Gastroesophageal sphincter (tissue), 4 donors: ENCODE results near the gene RAD51B. TPM values are rescaled to one million over a fixed set of nuclear protein-coding genes. Genes with fewer than 3 reads are reported as not detected.

Experiments used
- ATAC-seq: fragments of 150-250 bp; one replicate; pipeline ENCODE4 v1.9.1; 2016; ENCODE audit warnings: mild to moderate bottlenecking, moderate library complexity
- H3K27ac ChIP-seq, 4 donors: fragments of 200-600 bp; sonication (generic) in 3 of 4; 1 replicate in 3 of 4; 2 replicates in 1 of 4; pipeline ENCODE4 v1.5.1; 2016 to 2019
- H3K27me3 ChIP-seq: fragments of 200-600 bp; sonication (generic); one replicate; pipeline ENCODE4 v1.5.1; 2019
- H3K36me3 ChIP-seq, 2 donors: fragments of 200-600 bp; sonication (generic); one replicate each; pipeline ENCODE4 v1.5.1; 2019; ENCODE audit warnings: control low read depth in 1 of 2
- H3K4me1 ChIP-seq, 3 donors: fragments of 200-600 bp; sonication (generic); 1 replicate in 2 of 3; 2 replicates in 1 of 3; pipeline ENCODE4 v1.5.1; 2016 to 2019; ENCODE audit warnings: control low read depth in 2 of 3
- H3K4me3 ChIP-seq, 2 donors: fragments of 200-600 bp; sonication (generic); one replicate each; pipeline ENCODE4 v1.5.1; 2019; ENCODE audit warnings: mild to moderate bottlenecking in 1 of 2, moderate library complexity in 1 of 2
- H3K9me3 ChIP-seq, 3 donors: fragments of 200-600 bp; sonication (generic); one replicate each; pipeline ENCODE4 v1.5.1; 2017 to 2019; ENCODE audit warnings: control low read depth in 2 of 3
- EP300 ChIP-seq: sonication (generic); formaldehyde crosslinking; IDR thresholded peaks from one replicate; pipeline ENCODE4 v1.6.1; 2017; ENCODE audit warnings: antibody characterized with exemption, mild to moderate bottlenecking
- POLR2A ChIP-seq, 2 donors: fragments of 450-650 bp; IDR thresholded peaks; one replicate each; pipeline ENCODE4 v1.6.1; 2017; ENCODE audit warnings: antibody characterized with exemption in 2 of 2, mild to moderate bottlenecking in 2 of 2, moderate library complexity in 1 of 2
- POLR2AphosphoS5 ChIP-seq: sonication (generic); formaldehyde crosslinking; IDR thresholded peaks from one replicate; pipeline ENCODE4 v1.6.1; 2017; ENCODE audit warnings: antibody characterized with exemption
- WGBS, 2 donors: methylation state at CpG; one replicate each; pipeline ENCODE4 v1.1.5; 2018; ENCODE audit warnings: low coverage in 1 of 2; 5-methylcytosine and 5-hydroxymethylcytosine counted together
- total RNA-seq, 4 donors: library from RNA; depleted of rRNA; stranded (reverse); fragments of >200 nt; gene quantifications; one replicate each; pipeline ENCODE4 v1.1.0, GENCODE V29; 2016
- TF ChIP-seq, protein P1 (sequence below), 4 experiments: fragments of 200-600 bp in 2 of 4; fragments of 450-650 bp in 2 of 4; sonication (generic) in 1 of 4; IDR thresholded peaks; one replicate each; pipeline ENCODE4 v1.5.1; 2017 to 2019; ENCODE audit warnings: antibody characterized with exemption in 4 of 4, mild to moderate bottlenecking in 2 of 4, moderate library complexity in 2 of 4

Gene RAD51B
- total RNA-seq, 4 donors from 2014 or later: 5.1 to 7.0 (median 6.0) TPM

GRCh38 chr14:68034896-68035295 is 215.3 kb downstream of the RAD51B start:
- no peaks in the 10 kb centered on the region for H3K27me3 ChIP-seq
- H3K4me3 ChIP-seq: no peak overlapping the region
- no peaks in the 10 kb centered on the region for H3K36me3 ChIP-seq
- peaks cover 0 to 46% (median 8%) of the 10 kb centered on the region in 3 donors for H3K4me1 ChIP-seq
- H3K9me3 ChIP-seq: peaks cover 0 to 7% (median 0%) of the 10 kb centered on the region in 3 donors
- peak overlapping the region in 3 of 4 donors; percentile 78 to 91 (median 84) for H3K27ac ChIP-seq
- ATAC-seq: no peak
- 61 to 80% methylated on average over 2 of the region's 2 CpGs for WGBS, 2 donors
- no peak for TF ChIP-seq EP300
- TF ChIP-seq, protein P1, sequence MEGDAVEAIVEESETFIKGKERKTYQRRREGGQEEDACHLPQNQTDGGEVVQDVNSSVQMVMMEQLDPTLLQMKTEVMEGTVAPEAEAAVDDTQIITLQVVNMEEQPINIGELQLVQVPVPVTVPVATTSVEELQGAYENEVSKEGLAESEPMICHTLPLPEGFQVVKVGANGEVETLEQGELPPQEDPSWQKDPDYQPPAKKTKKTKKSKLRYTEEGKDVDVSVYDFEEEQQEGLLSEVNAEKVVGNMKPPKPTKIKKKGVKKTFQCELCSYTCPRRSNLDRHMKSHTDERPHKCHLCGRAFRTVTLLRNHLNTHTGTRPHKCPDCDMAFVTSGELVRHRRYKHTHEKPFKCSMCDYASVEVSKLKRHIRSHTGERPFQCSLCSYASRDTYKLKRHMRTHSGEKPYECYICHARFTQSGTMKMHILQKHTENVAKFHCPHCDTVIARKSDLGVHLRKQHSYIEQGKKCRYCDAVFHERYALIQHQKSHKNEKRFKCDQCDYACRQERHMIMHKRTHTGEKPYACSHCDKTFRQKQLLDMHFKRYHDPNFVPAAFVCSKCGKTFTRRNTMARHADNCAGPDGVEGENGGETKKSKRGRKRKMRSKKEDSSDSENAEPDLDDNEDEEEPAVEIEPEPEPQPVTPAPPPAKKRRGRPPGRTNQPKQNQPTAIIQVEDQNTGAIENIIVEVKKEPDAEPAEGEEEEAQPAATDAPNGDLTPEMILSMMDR (IDR thresholded peaks at IDR 0.05): no peak
- TF ChIP-seq POLR2A (IDR thresholded peaks at IDR 0.05): no peak
- TF ChIP-seq POLR2AphosphoS5: no peak

GRCh38 chr14:68036202-68036601 is 216.6 kb downstream of the RAD51B start:
- Histone ChIP-seq H3K9me3 (no peaks in the 10 kb centered on the region), H3K4me1 (peaks cover 0 to 52% (median 8%) of the 10 kb centered on the region in 3 donors), H3K4me3 (no peak overlapping the region), H3K27me3 (no peaks in the 10 kb centered on the region), H3K27ac (peak overlapping the region; percentile 70 to 91 (median 81)), H3K36me3 (no peaks in the 10 kb centered on the region)
- TF ChIP-seq POLR2A (IDR thresholded peaks at IDR 0.05) (no peak), EP300 (peak; percentile 77), POLR2AphosphoS5 (peak; percentile 93)
- TF ChIP-seq, protein P1 (IDR thresholded peaks at IDR 0.05): no peak
- ATAC-seq: peak; percentile 90
- WGBS, 2 donors: 21 to 37% methylated on average over 6 of the region's 6 CpGs

DNA sequence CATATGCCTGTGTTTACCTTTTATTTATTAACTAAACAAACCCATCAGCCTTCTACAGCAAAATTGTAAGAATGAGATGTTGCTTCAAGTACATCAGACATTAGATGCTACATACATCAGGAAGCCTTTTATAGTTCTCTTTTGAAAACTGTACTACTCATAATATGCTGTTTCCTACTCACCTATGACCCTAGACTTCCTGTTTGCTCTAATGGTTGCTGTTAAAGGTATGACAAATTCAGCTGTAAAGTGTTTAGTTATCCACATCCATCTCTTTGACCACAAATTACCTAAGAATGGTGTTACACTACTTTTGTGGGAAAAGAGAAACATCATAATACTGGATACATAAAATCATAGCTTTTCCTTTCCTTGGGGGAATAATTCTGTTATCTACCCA is 220.0 kb downstream of the RAD51B start:
- Histone ChIP-seq H3K4me1 (peaks cover 10 to 70% (median 32%) of the 10 kb centered on the region in 3 donors), H3K27me3 (no peaks in the 10 kb centered on the region), H3K9me3 (no peaks in the 10 kb centered on the region), H3K27ac (peak overlapping the region in 3 of 4 donors; percentile 27 to 91 (median 84)), H3K36me3 (no peaks in the 10 kb centered on the region), H3K4me3 (no peak overlapping the region)
- ATAC-seq: no peak
- TF ChIP-seq POLR2A (IDR thresholded peaks at IDR 0.05) (no peak), POLR2AphosphoS5 (no peak), EP300 (no peak)
- TF ChIP-seq, protein P1 (IDR thresholded peaks at IDR 0.05): no peak

- WGBS, 2 donors: 71 to 91% methylated on average over 5 of the region's 6 CpGs
- ATAC-seq: no peak
- no peaks in the 10 kb centered on the region for H3K9me3 ChIP-seq
- no peaks in the 10 kb centered on the region for H3K36me3 ChIP-seq
- H3K4me3 ChIP-seq: no peak overlapping the region
- peak overlapping the region; percentile 25 to 91 (median 79) for H3K27ac ChIP-seq
- TF ChIP-seq, protein P1 (IDR thresholded peaks at IDR 0.05): no peak
- TF ChIP-seq POLR2A (IDR thresholded peaks at IDR 0.05) (no peak), EP300 (no peak), POLR2AphosphoS5 (no peak)
- no peaks in the 10 kb centered on the region for H3K27me3 ChIP-seq
- peaks cover 10 to 73% (median 32%) of the 10 kb centered on the region in 3 donors for H3K4me1 ChIP-seq
Observed at GRCh38 chr14:68040633-68041369, 221.2 kb downstream of the RAD51B start.

DNA sequence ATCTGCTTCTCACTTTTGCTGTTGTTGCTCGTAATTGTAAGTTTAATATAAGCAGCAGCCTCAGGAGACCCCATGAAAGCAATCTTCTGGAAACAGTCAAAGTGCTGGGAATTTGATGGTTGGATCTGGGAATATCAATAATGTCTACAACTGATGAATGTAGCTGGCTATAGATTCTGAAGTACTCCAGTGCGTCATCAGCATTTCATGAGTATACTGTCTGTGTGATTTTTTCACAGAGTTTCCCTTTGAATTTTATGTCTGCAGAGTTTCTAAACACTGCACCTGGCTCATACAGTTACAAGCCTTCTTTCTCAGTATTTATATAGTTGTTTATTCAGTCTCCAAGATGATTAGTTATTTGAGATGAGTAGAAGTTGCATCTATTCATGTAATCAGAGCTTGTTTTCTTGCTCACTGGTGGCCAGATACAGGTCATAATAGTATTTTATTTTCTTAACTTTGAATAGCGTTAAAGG is 222.3 kb downstream of the RAD51B start:
- H3K4me3 ChIP-seq: no peak overlapping the region
- no peaks in the 10 kb centered on the region for H3K9me3 ChIP-seq
- no peak for ATAC-seq
- TF ChIP-seq EP300: no peak
- no peak for TF ChIP-seq POLR2AphosphoS5
- 38 to 72% methylated on average over 1 to 3 of the region's 3 CpGs for WGBS, 2 donors
- H3K27ac ChIP-seq: peak overlapping the region; percentile 55 to 91 (median 79)
- H3K36me3 ChIP-seq: no peaks in the 10 kb centered on the region
- no peaks in the 10 kb centered on the region for H3K27me3 ChIP-seq
- H3K4me1 ChIP-seq: peaks cover 10 to 69% (median 27%) of the 10 kb centered on the region in 3 donors
